NB4 (cell line): Measurements from ENCODE around the gene PCSK5.

Source experiments
- DNase-seq: peaks from one replicate; pipeline ENCODE4 v3.0.0; 2010; ENCODE audit warnings: low read depth
- H3K4me3 ChIP-seq: one replicate; pipeline ENCODE4 v1.5.1; 2011; ENCODE audit warnings: mild to moderate bottlenecking, low read depth, low read length, moderate library complexity
- CTCF ChIP-seq: IDR thresholded peaks from one replicate; pipeline ENCODE4 v1.5.1; 2012; ENCODE audit warnings: low read depth, low read length
- MYC ChIP-seq: IDR thresholded peaks from 2 replicates; pipeline ENCODE4 v1.6.1; 2011; ENCODE audit warnings: low read depth, low read length
- POLR2A ChIP-seq: IDR thresholded peaks from 2 replicates; pipeline ENCODE4 v1.6.1; 2011; ENCODE audit warnings: mild to moderate bottlenecking; ENCODE audit not compliant: insufficient read length; ENCODE audit errors: extremely low read depth
- TF ChIP-seq, protein P1 (sequence below): IDR thresholded peaks from 2 replicates; pipeline ENCODE4 v1.6.1; 2011; ENCODE audit warnings: low read depth, low read length

Gene PCSK5

GRCh38 chr9:76290555-76290954 is 400.1 kb downstream of the PCSK5 start:
- TF ChIP-seq POLR2A: no peak
- no peak for TF ChIP-seq CTCF
- TF ChIP-seq, protein P1, sequence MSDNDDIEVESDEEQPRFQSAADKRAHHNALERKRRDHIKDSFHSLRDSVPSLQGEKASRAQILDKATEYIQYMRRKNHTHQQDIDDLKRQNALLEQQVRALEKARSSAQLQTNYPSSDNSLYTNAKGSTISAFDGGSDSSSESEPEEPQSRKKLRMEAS: no peak
- no peak for TF ChIP-seq MYC
- no peak overlapping the region for H3K4me3 ChIP-seq
- no peak for DNase-seq

GRCh38 chr9:76292246-76292645 is 401.8 kb downstream of the PCSK5 start:
- no peak for DNase-seq
- TF ChIP-seq POLR2A: no peak
- no peak for TF ChIP-seq CTCF
- TF ChIP-seq, protein P1: no peak
- no peak for TF ChIP-seq MYC
- H3K4me3 ChIP-seq: no peak overlapping the region

GRCh38 chr9:76292658-76293057 is 402.2 kb downstream of the PCSK5 start:
- H3K4me3 ChIP-seq: no peak overlapping the region
- no peak for DNase-seq
- TF ChIP-seq POLR2A (no peak), CTCF (no peak), MYC (no peak)
- TF ChIP-seq, protein P1: no peak

DNA sequence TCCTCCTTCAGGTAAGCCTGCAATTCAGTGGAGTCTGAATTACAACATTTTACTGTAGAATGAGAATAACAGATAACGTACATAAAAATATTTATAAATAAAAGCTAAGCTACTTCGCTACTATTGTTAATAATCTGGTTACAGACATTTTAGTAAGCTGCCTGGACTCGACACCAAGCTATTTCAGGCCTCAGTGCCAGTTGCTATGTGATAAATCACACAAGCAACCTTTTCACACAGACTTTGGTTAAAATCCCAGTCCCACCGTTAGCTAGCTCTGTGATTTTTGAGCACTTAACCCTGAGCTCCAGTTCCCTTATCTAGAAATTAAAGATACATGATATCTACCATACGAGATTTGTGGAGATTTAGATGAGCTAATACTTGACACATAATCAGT is 403.8 kb downstream of the PCSK5 start:
- no peak overlapping the region for H3K4me3 ChIP-seq
- no peak for TF ChIP-seq MYC
- TF ChIP-seq CTCF: no peak
- TF ChIP-seq POLR2A: no peak
- TF ChIP-seq, protein P1: no peak
- no peak for DNase-seq

GRCh38 chr9:76296561-76297310 is 406.3 kb downstream of the PCSK5 start:
- no peak overlapping the region for H3K4me3 ChIP-seq
- no peak for DNase-seq
- TF ChIP-seq CTCF: no peak
- TF ChIP-seq, protein P1: no peak
- TF ChIP-seq POLR2A: no peak
- TF ChIP-seq MYC: no peak
